GM18951 (cell line): ENCODE results near the gene ENTHD1.
"Not testable (repeated sequence)": the region's sequence is repeated elsewhere in the genome, so short reads cannot be mapped to it uniquely, and the experiment has no call there.

ENCODE experiments used
- POLR2A ChIP-seq: IDR thresholded peaks from 4 replicates; pipeline ENCODE4 v1.6.1; 2011; ENCODE audit warnings: mild to moderate bottlenecking; ENCODE audit not compliant: insufficient read length, insufficient read depth; ENCODE audit errors: extremely low read depth
- in situ Hi-C: fragments of 300-500 bp; cut with MboI; formaldehyde crosslinking; loops from one replicate; pipeline ENCODE4 v1.12.0; 2022; ENCODE audit warnings: low sequenced_read_pairs, mixed read lengths, inconsistent platforms; ENCODE audit not compliant: unreplicated experiment

The ENTHD1 gene

DNA sequence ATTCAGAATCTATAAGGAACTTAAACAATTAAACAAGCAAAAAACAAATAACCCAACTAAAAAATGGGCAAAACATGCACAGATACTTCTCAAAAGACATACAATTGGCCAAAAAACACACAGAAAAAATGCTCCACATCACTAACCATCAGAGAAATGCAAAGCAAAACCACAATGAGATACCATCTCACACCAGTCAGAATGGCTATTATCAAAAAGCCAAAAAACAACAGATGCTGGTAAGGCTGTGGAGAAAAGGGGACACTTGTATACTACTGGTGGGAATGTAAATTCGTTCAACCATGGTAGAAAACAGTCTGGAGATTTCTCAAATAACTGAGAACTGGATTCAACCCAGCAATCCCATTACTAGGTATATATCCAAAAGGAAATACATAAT, 24.8 kb downstream of the ENTHD1 start:
- no peak for TF ChIP-seq POLR2A
- in situ Hi-C loops = no loop called here

- TF ChIP-seq POLR2A = no peak
- in situ Hi-C loops = no loop called here
Observed at GRCh38 chr22:39859903-39860588, 33.5 kb downstream of the ENTHD1 start.

DNA sequence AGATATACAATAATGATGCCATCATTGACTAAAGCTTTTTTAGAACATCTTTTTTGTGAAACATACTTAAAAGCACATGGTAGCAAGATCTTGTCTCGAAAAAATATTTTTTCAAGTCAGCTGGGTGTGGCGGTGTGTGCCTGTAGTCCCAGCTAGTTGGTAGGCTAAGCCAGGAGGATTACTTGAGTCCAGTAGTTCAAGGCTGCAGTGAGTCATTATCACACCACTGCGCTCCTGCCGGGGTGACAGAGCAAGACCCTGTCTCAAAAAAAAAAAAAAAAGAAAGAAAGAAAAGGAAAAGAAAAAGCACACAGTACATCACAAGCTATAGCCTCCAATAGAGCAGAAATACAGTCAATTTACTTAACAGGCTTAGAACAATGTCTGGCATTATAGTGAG, 37.0 kb downstream of the ENTHD1 start:
- in situ Hi-C loops = no loop called here
- TF ChIP-seq POLR2A = no peak

DNA sequence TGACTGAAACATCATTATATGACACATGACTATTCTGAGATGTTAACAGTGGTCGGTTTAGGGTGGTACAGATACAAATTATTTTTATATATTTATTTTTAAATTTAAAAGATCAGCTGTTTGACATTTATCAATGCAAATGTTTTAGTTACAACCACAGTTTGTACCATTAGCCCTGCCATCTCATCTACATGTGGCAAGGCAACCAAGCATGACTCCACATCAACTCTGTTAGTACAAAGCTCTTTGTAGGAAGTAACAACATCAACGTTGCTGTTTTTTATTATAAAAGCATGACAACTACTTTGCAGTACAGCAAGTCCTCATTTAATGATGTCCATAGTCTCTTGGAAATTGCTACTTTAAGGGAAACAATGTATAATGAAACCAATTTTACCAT, 40.8 kb downstream of the ENTHD1 start:
- in situ Hi-C loops = no loop called here
- no peak for TF ChIP-seq POLR2A

- no peak for TF ChIP-seq POLR2A
- in situ Hi-C loops = no loop called here
Observed at GRCh38 chr22:39851606-39852315, 41.8 kb downstream of the ENTHD1 start.

GRCh38 chr22:39847477-39847876, 46.1 kb downstream of the ENTHD1 start:
- TF ChIP-seq POLR2A = no peak
- in situ Hi-C loops = no loop called here

DNA sequence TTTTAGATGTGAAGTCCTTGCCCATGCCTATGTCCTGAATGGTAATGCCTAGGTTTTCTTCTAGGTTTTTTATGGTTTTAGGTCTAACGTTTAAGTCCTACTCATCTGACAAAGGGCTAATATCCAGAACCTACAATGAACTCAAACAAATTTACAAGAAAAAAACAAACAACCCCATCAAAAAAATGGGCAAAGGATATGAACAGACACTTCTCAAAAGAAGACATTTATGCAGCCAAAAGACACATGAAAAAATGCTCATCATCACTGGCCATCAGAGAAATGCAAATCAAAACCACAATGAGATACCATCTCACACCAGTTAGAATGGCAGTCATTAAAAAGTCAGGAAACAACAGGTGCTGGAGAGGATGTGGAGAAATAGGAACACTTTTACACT, 47.0 kb downstream of the ENTHD1 start:
- in situ Hi-C loops = not testable (repeated sequence)

- in situ Hi-C loops = no loop called here
- TF ChIP-seq POLR2A = no peak
Observed at GRCh38 chr22:39845529-39845928, 48.0 kb downstream of the ENTHD1 start.

DNA sequence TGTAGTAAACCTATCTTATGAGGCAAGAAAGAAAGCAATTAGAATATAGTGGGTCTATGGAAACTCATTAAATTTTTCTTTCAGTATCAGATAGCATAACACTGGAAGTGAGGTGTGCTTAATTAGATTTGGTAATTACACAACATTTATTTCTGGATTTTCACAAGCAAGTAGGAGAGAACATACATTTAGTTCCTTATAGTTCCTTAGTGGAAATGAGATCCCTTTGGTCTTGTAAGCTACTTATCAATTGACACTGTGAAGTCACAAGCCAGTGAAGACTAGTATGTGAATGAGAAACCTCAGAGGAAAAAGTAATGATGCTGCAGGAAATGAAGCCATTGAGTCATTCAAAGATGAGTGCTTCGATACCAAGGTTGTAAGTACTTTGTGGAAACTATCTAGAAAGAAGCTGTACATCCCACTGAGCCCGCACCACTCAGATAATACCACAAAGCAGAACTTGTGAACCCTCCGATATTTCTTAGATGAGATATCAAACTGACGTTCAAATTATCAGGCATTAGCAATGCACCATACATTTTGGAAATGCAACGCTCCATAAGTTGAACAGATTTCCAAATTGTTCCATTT, 53.5 kb downstream of the ENTHD1 start:
- no peak for TF ChIP-seq POLR2A
- in situ Hi-C loops = no loop called here

DNA sequence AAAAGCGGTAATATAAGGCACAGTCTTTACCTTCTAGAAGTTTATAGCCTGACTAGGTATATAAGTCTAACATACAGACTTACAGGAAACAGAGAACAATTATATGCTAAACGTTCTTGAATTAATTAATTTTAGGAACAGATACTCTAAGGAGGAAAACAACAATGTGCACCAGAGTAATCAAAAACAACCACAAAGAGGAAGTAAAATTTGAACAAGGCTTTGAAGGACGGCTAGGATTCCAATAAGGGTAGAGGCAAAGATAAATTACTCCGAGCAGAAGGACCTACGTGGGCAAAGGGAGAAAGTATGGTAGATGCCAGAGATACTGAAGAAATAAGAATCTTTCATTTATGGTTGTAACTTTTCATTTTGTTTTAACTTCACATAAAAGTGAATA, 54.4 kb downstream of the ENTHD1 start:
- TF ChIP-seq POLR2A = no peak
- in situ Hi-C loops = no loop called here

- in situ Hi-C loops = no loop called here
- no peak for TF ChIP-seq POLR2A
Observed at GRCh38 chr22:39833610-39834009, 60.0 kb downstream of the ENTHD1 start.

- no peak for TF ChIP-seq POLR2A
- in situ Hi-C loops = no loop called here
Observed at GRCh38 chr22:39833093-39833492, 60.5 kb downstream of the ENTHD1 start.

- in situ Hi-C loops = no loop called here
- no peak for TF ChIP-seq POLR2A
Observed at GRCh38 chr22:39832627-39833074, 60.9 kb downstream of the ENTHD1 start.

- in situ Hi-C loops = no loop called here
- no peak for TF ChIP-seq POLR2A
Observed at GRCh38 chr22:39825661-39826102, 67.9 kb downstream of the ENTHD1 start.
